ENCODE results near the gene RNF148.
"Not testable (repeated sequence)": the region's sequence is repeated elsewhere in the genome, so short reads cannot be mapped to it uniquely, and the experiment has no call there.

GRCh38 chr7:122679269-122679709, 23.4 kb downstream of the RNF148 start:
- TF ChIP-seq EZH2 (IDR thresholded peaks at IDR 0.05; ENCODE audit: insufficient read depth, poor library complexity, severe bottlenecking); EZH2phosphoT487 (IDR thresholded peaks at IDR 0.05; ENCODE audit: insufficient read depth, low read depth): not testable (repeated sequence)

Data from GM23248 (cell line).